Heart left ventricle (tissue), 16 donors: ENCODE measurements around the gene SLIT3. TPM values are rescaled to one million over a fixed set of nuclear protein-coding genes. Genes with fewer than 3 reads are reported as not detected.
A peak's percentile ranks its signal among the peaks of the same experiment; 100 is the strongest.

Experiments used
- ATAC-seq, 4 donors: fragments of 200-7000 bp; cut with Tn5 transposase; one replicate each; pipeline ENCODE4 v1.9.1; 2020 to 2022; ENCODE audit warnings: moderate library complexity in 4 of 4, mild to moderate bottlenecking in 3 of 4, moderate number of reproducible peaks in 1 of 4
- DNase-seq, 5 donors: peaks; one replicate each; pipeline ENCODE4 v3.0.0-alpha.2; 2020
- H3K27ac ChIP-seq, 12 donors: fragments of 200-600 bp; sonication (generic) in 4 of 12; one replicate each; pipeline versions ENCODE4 v1.5.0 to v1.8.0; 2016 to 2022; ENCODE audit warnings: mild to moderate bottlenecking in 2 of 12
- H3K27me3 ChIP-seq, 9 donors: fragments of 200-600 bp; sonication (generic) in 2 of 9; one replicate each; pipeline versions ENCODE4 v1.5.1 to v1.8.0; 2016 to 2022; ENCODE audit warnings: mild to moderate bottlenecking in 3 of 9
- H3K36me3 ChIP-seq, 9 donors: fragments of 200-600 bp; sonication (generic) in 2 of 9; one replicate each; pipeline versions ENCODE4 v1.5.0 to v1.8.0; 2018 to 2022; ENCODE audit warnings: mild to moderate bottlenecking in 2 of 9
- H3K4me1 ChIP-seq, 12 donors: fragments of 200-600 bp; sonication (generic) in 4 of 12; one replicate each; pipeline versions ENCODE4 v1.5.0 to v1.8.0; 2016 to 2022; ENCODE audit warnings: mild to moderate bottlenecking in 3 of 12
- H3K4me3 ChIP-seq, 12 donors: fragments of 200-600 bp; sonication (generic) in 4 of 12; one replicate each; pipeline versions ENCODE4 v1.5.0 to v1.8.0; 2017 to 2022; ENCODE audit warnings: mild to moderate bottlenecking in 9 of 12, moderate library complexity in 4 of 12
- H3K9me3 ChIP-seq, 12 donors: fragments of 200-600 bp; sonication (generic) in 4 of 12; one replicate each; pipeline versions ENCODE4 v1.5.0 to v1.8.0; 2016 to 2022; ENCODE audit warnings: mild to moderate bottlenecking in 1 of 12
- POLR2A ChIP-seq, 2 donors: fragments of 450-650 bp; IDR thresholded peaks; one replicate each; pipeline ENCODE4 v1.6.1; 2017; ENCODE audit warnings: antibody characterized with exemption in 2 of 2, mild to moderate bottlenecking in 2 of 2, moderate library complexity in 2 of 2
- WGBS, 4 donors: extraction: QIAGEN DNeasy Blood & Tissue Kit in 2 of 4; methylation state at CpG; one replicate each; pipeline versions ENCODE4 v1.1.5 to v1.1.7; 2013 to 2018; 5-methylcytosine and 5-hydroxymethylcytosine counted together
- intact Hi-C, 10 donors: fragments of 100-400 bp; cut with DNase I; formaldehyde crosslinking; loops; one replicate each; pipeline versions ENCODE4 v1.11.1 to v1.14.2; 2022
- polyA plus RNA-seq, 2 donors: library from polyadenylated mRNA; stranded (reverse); fragments of 200-250 nt; gene quantifications; one replicate each; pipeline ENCODE4 v1.2.3, GENCODE V29; 2013
- total RNA-seq, 9 donors: library from RNA; depleted of rRNA in 2 of 9; stranded (reverse); fragments of >200 nt in 2 of 9; fragmentation: NEBNext Ultra II Directional in 3 of 9; extraction: Animal tissue kit (Norgen Biotek cat#: 25700) in 3 of 9; gene quantifications; one replicate each; pipeline versions ENCODE4 v1.1.0 to v1.2.4, GENCODE V29; 2016 to 2023
- TF ChIP-seq, protein P1 (sequence below), 12 donors: fragments of 200-600 bp; sonication (generic) in 4 of 12; IDR thresholded peaks; one replicate each; pipeline versions ENCODE4 v1.5.0 to v1.8.0; 2018 to 2022; ENCODE audit warnings: antibody characterized with exemption in 12 of 12, mild to moderate bottlenecking in 5 of 12
- donor health status: ischemic (EF 13 %, LVEDD 7.1; RV severe dilation, severe dysfunction).
- donor health status: healthy with polysubstance abuse.
- donor health status: DM: no; HTN: yes; CAD: no.
- donor health status: DM: no; HTN: no; CAD: no.
- donor health status: ischemic (EF 25% LVEDD 6.9; RV normal size, moderate dysfunction).
- donor health status: ischemic (EF 25% LVEDD 5.7; RV mildly dilated, moderate dysfunction).
- donor health status: healthy.
- donor health status: DM: yes; HTN: yes; CAD: no.
- donor health status: ischemic (EF 35%, LVEDD 5.7; RV mildly dilated, moderate dysfunction).
- donor health status: nonischemic (EF 11% LVEDD 7.7; RV severe dilation, severe dysfunction).
- donor health status: DM: yes; HTN: yes; CAD: no.
- donor health status: PGD.
- donor health status: ischemic (EF 29% LVEDD 5.4; RV normal size, mild dysfunction).
- donor health status: nonischemic (EF 23%, LVEDD 6.1; RV moderate dilation, normal function).

SLIT3 gene
- total and polyA plus RNA-seq, 11 donors, result 2.3 to 40.3 (median 14.4) TPM

- 71 to 88% (median 75%) methylated on average over 1 of the region's 1 CpG for WGBS, 4 donors
- H3K27me3 ChIP-seq, result peaks cover 0 to 55% (median 24%) of the 10 kb centered on the region in 9 donors
- DNase-seq, result no peak
- no peaks in the 10 kb centered on the region for H3K36me3 ChIP-seq
- no peak overlapping the region for H3K27ac ChIP-seq
- intact Hi-C loops, result loop anchor here in 9 of 10 donors (5.0 to 10.0 kb wide), 8 partner anchors 187 to 1029 kb away; no protein-coding TSS in a partner anchor
- H3K9me3 ChIP-seq, result no peaks in the 10 kb centered on the region
- no peak for ATAC-seq
- H3K4me1 ChIP-seq, result peaks cover 0 to 26% (median 7%) of the 10 kb centered on the region in 12 donors
- no peak for TF ChIP-seq POLR2A (IDR thresholded peaks at IDR 0.05)
- TF ChIP-seq, protein P1, sequence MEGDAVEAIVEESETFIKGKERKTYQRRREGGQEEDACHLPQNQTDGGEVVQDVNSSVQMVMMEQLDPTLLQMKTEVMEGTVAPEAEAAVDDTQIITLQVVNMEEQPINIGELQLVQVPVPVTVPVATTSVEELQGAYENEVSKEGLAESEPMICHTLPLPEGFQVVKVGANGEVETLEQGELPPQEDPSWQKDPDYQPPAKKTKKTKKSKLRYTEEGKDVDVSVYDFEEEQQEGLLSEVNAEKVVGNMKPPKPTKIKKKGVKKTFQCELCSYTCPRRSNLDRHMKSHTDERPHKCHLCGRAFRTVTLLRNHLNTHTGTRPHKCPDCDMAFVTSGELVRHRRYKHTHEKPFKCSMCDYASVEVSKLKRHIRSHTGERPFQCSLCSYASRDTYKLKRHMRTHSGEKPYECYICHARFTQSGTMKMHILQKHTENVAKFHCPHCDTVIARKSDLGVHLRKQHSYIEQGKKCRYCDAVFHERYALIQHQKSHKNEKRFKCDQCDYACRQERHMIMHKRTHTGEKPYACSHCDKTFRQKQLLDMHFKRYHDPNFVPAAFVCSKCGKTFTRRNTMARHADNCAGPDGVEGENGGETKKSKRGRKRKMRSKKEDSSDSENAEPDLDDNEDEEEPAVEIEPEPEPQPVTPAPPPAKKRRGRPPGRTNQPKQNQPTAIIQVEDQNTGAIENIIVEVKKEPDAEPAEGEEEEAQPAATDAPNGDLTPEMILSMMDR (IDR thresholded peaks at IDR 0.05), result no peak
- H3K4me3 ChIP-seq, result no peak overlapping the region
Observed at GRCh38 chr5:169304175-169304574, 3.2 kb upstream of the SLIT3 start.

DNA sequence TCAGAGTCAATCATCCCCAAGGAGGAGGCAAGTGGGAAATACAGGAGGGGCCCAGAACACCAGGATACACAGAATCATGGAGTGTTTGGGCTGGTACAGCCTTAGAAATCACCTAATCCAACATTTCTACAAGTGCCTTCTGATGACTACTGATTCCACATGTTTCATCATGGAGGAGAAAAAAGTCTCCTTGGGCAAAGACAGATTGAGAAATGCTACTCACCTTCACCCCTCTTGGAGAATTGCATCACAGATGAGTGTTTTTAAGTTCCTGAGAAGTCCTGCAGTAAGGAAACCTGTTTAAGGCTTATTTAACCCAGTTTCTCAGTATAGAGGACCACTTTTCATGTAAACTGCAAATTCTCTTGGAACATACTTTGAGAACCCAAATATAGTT lies 2.2 kb upstream of the SLIT3 start:
- ATAC-seq (no peak), DNase-seq (no peak)
- intact Hi-C loops, result loop anchor here (2.0 to 10.0 kb wide), 11 partner anchors 186 to 1028 kb away; no protein-coding TSS in a partner anchor
- no peak overlapping the region for H3K27ac ChIP-seq
- TF ChIP-seq, protein P1 (IDR thresholded peaks at IDR 0.05), result no peak
- TF ChIP-seq POLR2A (IDR thresholded peaks at IDR 0.05), result no peak
- peaks cover 0 to 32% (median 7%) of the 10 kb centered on the region in 12 donors for H3K4me1 ChIP-seq
- H3K9me3 ChIP-seq, result no peaks in the 10 kb centered on the region
- H3K4me3 ChIP-seq, result no peak overlapping the region
- H3K27me3 ChIP-seq, result peaks cover 0 to 50% (median 24%) of the 10 kb centered on the region in 9 donors
- H3K36me3 ChIP-seq, result no peaks in the 10 kb centered on the region

- H3K9me3 ChIP-seq, result no peaks in the 10 kb centered on the region
- intact Hi-C loops, result loop anchor here (1.0 to 10.0 kb wide), 13 partner anchors 185 to 1028 kb away; no protein-coding TSS in a partner anchor
- no peak for TF ChIP-seq POLR2A (IDR thresholded peaks at IDR 0.05)
- TF ChIP-seq, protein P1 (IDR thresholded peaks at IDR 0.05), result peak; percentile 77 to 92 (median 88)
- peak in 3 of 4 donors; percentile 30 to 62 (median 53) for ATAC-seq
- no peaks in the 10 kb centered on the region for H3K36me3 ChIP-seq
- H3K27ac ChIP-seq, result no peak overlapping the region
- peaks cover 0 to 48% (median 24%) of the 10 kb centered on the region in 9 donors for H3K27me3 ChIP-seq
- peaks cover 0 to 34% (median 7%) of the 10 kb centered on the region in 12 donors for H3K4me1 ChIP-seq
- H3K4me3 ChIP-seq, result no peak overlapping the region
- 16 to 17% (median 16%) methylated on average over 17 of the region's 17 CpGs for WGBS, 4 donors
- peak; percentile 58 to 76 (median 65) for DNase-seq
Observed at GRCh38 chr5:169302491-169303118, 1.7 kb upstream of the SLIT3 start.

DNA sequence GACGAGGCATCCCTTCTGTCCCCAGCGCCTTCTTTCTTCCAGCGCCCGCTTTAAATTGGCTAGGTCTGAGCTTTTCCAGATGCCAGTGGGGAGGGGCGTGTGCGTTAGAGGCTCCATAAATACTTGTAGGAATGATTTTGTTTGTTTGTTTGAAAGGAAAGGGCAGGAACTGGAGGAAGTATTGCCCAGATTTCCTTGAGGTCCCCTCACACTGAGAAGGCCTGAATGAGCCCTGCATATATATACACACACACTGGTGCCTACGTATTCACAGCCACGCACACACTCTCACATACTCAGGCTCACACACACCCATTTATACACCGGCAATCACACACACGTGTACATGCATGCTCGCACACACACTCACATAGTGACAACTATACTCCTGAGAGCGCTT lies 1.0 kb upstream of the SLIT3 start:
- no peaks in the 10 kb centered on the region for H3K9me3 ChIP-seq
- intact Hi-C loops, result loop anchor here (1.0 to 10.0 kb wide), 14 partner anchors 185 to 1027 kb away; no protein-coding TSS in a partner anchor
- H3K4me1 ChIP-seq, result peaks cover 0 to 34% (median 7%) of the 10 kb centered on the region in 12 donors
- H3K27me3 ChIP-seq, result peaks cover 0 to 48% (median 24%) of the 10 kb centered on the region in 9 donors
- H3K27ac ChIP-seq, result peak overlapping the region in 1 of 12 donors; percentile 30
- no peak overlapping the region for H3K4me3 ChIP-seq
- no peaks in the 10 kb centered on the region for H3K36me3 ChIP-seq
- DNase-seq, result no peak
- TF ChIP-seq POLR2A (IDR thresholded peaks at IDR 0.05), result no peak
- TF ChIP-seq, protein P1 (IDR thresholded peaks at IDR 0.05), result no peak
- no peak for ATAC-seq
- 40 to 50% (median 45%) methylated on average over 12 of the region's 12 CpGs for WGBS, 4 donors
